H54 (cell line): ENCODE measurements around the gene OR10A3.

Experiments used
- DNase-seq: peaks from one replicate; pipeline ENCODE4 v3.0.0; 2011; ENCODE audit warnings: low spot score, mixed read lengths; ENCODE audit not compliant: insufficient read length
- FAIRE-seq: peaks from 3 replicates; lab custom pipeline; 2011; peaks lifted over from hg19 to GRCh38; lab: Jason Lieb, UNC
- POLR2A ChIP-seq: IDR thresholded peaks from 2 replicates; pipeline ENCODE4 v1.6.1; 2011; ENCODE audit warnings: low read depth, mild to moderate bottlenecking, low read length

Gene OR10A3

DNA sequence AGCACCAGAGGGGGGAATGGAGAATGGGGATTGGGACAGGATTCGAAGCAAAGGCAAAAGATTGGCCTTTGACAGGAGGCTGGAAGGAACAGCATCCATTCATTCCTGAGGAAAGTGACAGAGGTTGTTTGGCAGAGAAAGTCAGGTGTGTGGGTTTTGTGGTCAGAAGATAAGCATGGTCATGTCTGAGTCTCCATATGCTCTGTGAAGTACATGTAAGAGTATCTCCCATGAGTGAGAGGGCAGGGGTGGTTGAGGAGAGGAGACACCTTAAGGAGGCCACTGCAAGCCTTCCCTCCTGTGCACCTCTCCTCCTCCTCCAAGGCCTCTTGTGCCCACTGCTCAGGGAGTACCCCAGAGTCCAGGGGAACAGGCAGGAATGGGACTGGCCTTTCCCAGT lies 25.6 kb upstream of the OR10A3 start:
- no peak for DNase-seq
- no peak for TF ChIP-seq POLR2A
- no peak for FAIRE-seq

GRCh38 chr11:7965386-7965785 lies 23.9 kb upstream of the OR10A3 start, which contains the start of gene NLRP10:
TSS of gene NLRP10 (minus strand) at chr11:7965447. CDS start at chr11:7963495, 1,952 bp downstream.
- DNase-seq (peak; percentile 38), FAIRE-seq (no peak)
- no peak for TF ChIP-seq POLR2A

DNA sequence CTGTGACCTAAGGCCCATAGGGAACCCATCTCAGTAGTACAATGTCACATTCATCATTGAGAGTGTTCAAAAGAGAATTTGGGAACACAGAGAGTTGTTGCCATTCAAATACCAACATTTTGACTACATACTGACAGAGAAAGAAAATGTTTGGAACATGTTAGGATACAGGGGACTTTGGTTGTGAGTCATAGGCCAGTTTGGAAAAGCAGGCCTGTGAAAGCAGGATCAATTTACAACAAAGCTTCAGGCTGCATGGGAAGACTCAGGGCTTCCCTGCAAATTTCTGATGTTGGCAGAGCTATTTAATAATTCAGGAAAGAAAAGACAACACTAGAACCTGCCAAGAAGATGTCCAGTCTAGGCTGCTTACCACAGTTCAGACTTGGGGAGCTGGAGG lies 23.4 kb upstream of the OR10A3 start:
- DNase-seq: no peak
- TF ChIP-seq POLR2A: no peak
- FAIRE-seq: peak; percentile 61

DNA sequence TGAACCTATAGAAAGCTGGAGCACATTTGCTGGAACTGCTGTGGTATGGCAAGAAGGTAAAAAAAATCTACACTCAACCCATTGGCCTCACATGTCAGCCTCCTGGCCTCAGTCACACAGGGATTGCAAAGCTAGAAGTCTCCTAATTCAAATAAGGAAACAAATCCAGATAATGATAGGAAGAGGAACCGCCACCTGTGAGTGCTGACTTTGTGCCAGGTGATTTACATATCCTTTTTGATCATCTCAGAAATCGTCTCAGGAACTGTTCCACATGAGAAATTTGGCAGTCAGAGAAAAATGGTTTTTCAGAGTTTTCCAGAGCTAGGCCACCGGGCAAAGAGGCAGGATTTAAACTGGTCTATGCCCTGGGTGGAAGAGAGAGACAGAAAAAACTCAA lies 22.8 kb upstream of the OR10A3 start:
- DNase-seq: no peak
- TF ChIP-seq POLR2A: no peak

GRCh38 chr11:7955191-7955590 lies 13.7 kb upstream of the OR10A3 start:
- no peak for TF ChIP-seq POLR2A
- DNase-seq (no peak), FAIRE-seq (no peak)

More for the DNA sequence above, 22.8 kb upstream of the OR10A3 start:
- no peak for FAIRE-seq

- FAIRE-seq (no peak), DNase-seq (no peak)
- no peak for TF ChIP-seq POLR2A
Measured at GRCh38 chr11:7949934-7950333, 8.4 kb upstream of the OR10A3 start.

GRCh38 chr11:7944123-7944522 lies 2.6 kb upstream of the OR10A3 start:
- DNase-seq (no peak), FAIRE-seq (no peak)
- TF ChIP-seq POLR2A: no peak

- FAIRE-seq (no peak), DNase-seq (no peak)
- TF ChIP-seq POLR2A: no peak
Measured at GRCh38 chr11:7941146-7941545, 362 bp downstream of the OR10A3 start.

GRCh38 chr11:7936615-7937014 lies 4.9 kb downstream of the OR10A3 start:
- no peak for TF ChIP-seq POLR2A
- DNase-seq (no peak), FAIRE-seq (no peak)

DNA sequence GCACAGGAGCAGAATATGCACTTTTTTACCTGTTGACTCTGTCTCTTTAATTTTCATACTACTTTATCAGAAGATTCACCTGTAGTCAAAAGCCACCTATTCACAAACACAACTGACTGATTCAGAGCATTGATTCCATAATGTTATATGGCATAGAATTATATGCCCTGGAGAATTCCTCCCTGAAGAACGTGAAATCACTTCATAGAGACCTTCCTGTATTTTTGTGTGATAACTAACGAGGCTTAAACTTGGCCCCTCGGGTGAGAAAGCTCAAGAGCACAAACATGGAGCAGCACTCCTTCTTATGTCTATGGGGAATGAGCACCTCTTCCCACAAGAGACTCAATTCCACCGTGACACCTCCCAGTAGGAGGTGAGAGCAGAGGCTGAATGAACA lies 10.3 kb downstream of the OR10A3 start, which contains the start of gene OR10A6:
OR10A6 (minus strand) TSS at position 101 of the 400 bp plus-strand sequence. CDS start 2,606 bp downstream, outside the sequence.
- no peak for TF ChIP-seq POLR2A
- peak; percentile 48 for FAIRE-seq
- no peak for DNase-seq

GRCh38 chr11:7927635-7928034 lies 13.9 kb downstream of the OR10A3 start:
- FAIRE-seq (peak; percentile 82), DNase-seq (no peak)
- TF ChIP-seq POLR2A: no peak

GRCh38 chr11:7924536-7924935 lies 17.0 kb downstream of the OR10A3 start:
- no peak for TF ChIP-seq POLR2A
- FAIRE-seq (no peak), DNase-seq (no peak)

GRCh38 chr11:7918141-7918540 lies 23.4 kb downstream of the OR10A3 start:
- no peak for TF ChIP-seq POLR2A
- FAIRE-seq (no peak), DNase-seq (no peak)

GRCh38 chr11:7911011-7911410 lies 30.5 kb downstream of the OR10A3 start:
- DNase-seq (no peak), FAIRE-seq (no peak)
- no peak for TF ChIP-seq POLR2A

DNA sequence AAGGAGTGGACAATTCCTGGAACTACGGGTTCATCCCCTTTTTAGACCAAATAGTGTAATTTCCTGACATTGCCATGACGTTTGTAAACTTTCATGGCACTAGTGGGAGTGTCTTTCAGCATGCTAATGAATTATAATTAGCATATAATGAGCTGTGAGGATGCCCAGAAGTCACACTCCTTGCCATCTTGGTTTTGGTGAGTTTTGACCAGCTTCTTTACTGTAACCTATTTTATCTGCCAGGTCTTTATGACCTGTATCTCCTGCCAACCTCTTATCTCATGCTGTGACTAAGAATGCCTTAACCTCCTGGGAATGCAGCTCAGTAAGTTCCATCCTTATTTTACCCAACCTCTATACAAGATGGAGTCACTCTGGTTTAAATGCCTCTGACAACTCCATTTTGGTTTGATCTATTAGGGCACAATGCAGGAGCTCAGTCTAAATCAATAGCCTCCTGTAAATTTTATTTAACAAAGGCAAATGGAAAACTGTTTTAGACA lies 31.2 kb downstream of the OR10A3 start:
- DNase-seq: no peak
- no peak for TF ChIP-seq POLR2A
- FAIRE-seq: no peak
